ENCODE data around the gene PCDHGA1.

The PCDHGA1 gene

GRCh38 chr5:141489841-141490240 is 159.5 kb downstream of the PCDHGA1 start:
- in situ Hi-C loops (cut with HindIII; ENCODE audit: low sequenced_read_pairs): no loop called here
- TF ChIP-seq CTCF (IDR thresholded peaks at IDR 0.05; ENCODE audit: low read depth, low read length, missing control alignments): no peak
- no peak overlapping the region for H3K4me3 ChIP-seq (ENCODE audit: low read depth, low read length)
- DNase-seq (ENCODE audit: low read depth): no peak

GRCh38 chr5:141490271-141490670 is 160.0 kb downstream of the PCDHGA1 start:
- DNase-seq (ENCODE audit: low read depth): no peak
- no peak for TF ChIP-seq CTCF (IDR thresholded peaks at IDR 0.05; ENCODE audit: low read depth, low read length, missing control alignments)
- in situ Hi-C loops (cut with HindIII; ENCODE audit: low sequenced_read_pairs): no loop called here
- no peak overlapping the region for H3K4me3 ChIP-seq (ENCODE audit: low read depth, low read length)

GRCh38 chr5:141490771-141491170 is 160.5 kb downstream of the PCDHGA1 start:
- no peak for TF ChIP-seq CTCF (IDR thresholded peaks at IDR 0.05; ENCODE audit: low read depth, low read length, missing control alignments)
- no peak for DNase-seq (ENCODE audit: low read depth)
- H3K4me3 ChIP-seq (ENCODE audit: low read depth, low read length): no peak overlapping the region
- in situ Hi-C loops (cut with HindIII; ENCODE audit: low sequenced_read_pairs): no loop called here

- in situ Hi-C loops (cut with HindIII; ENCODE audit: low sequenced_read_pairs): no loop called here
- TF ChIP-seq CTCF (IDR thresholded peaks at IDR 0.05; ENCODE audit: low read depth, low read length, missing control alignments): no peak
- no peak overlapping the region for H3K4me3 ChIP-seq (ENCODE audit: low read depth, low read length)
- no peak for DNase-seq (ENCODE audit: low read depth)
Measured at GRCh38 chr5:141491323-141492167, 161.2 kb downstream of the PCDHGA1 start.

GRCh38 chr5:141492168-141492885 is 162.0 kb downstream of the PCDHGA1 start:
- no peak overlapping the region for H3K4me3 ChIP-seq (ENCODE audit: low read depth, low read length)
- no peak for TF ChIP-seq CTCF (IDR thresholded peaks at IDR 0.05; ENCODE audit: low read depth, low read length, missing control alignments)
- DNase-seq (ENCODE audit: low read depth): no peak
- in situ Hi-C loops (cut with HindIII; ENCODE audit: low sequenced_read_pairs): no loop called here

- no peak for TF ChIP-seq CTCF (IDR thresholded peaks at IDR 0.05; ENCODE audit: low read depth, low read length, missing control alignments)
- H3K4me3 ChIP-seq (ENCODE audit: low read depth, low read length): no peak overlapping the region
- DNase-seq (ENCODE audit: low read depth): no peak
- in situ Hi-C loops (cut with HindIII; ENCODE audit: low sequenced_read_pairs): no loop called here
Measured at GRCh38 chr5:141493500-141494422, 163.4 kb downstream of the PCDHGA1 start.
